ENCODE measurements around the gene SDK1. TPM values are rescaled to one million over a fixed set of nuclear protein-coding genes. Genes with fewer than 3 reads are reported as not detected.

The SDK1 gene
- total RNA-seq, 1 experiment from 2014 or later: 1.7 TPM

- no peak for DNase-seq (ENCODE audit: extremely low read depth, low read depth)
These were observed 546.3 kb downstream of the SDK1 start for GRCh38 chr7:3847336-3847735.

GRCh38 chr7:3859431-3859830 lies 558.4 kb downstream of the SDK1 start:
- no peak for DNase-seq (ENCODE audit: extremely low read depth, low read depth)

GRCh38 chr7:3860932-3861331 lies 559.9 kb downstream of the SDK1 start:
- DNase-seq (ENCODE audit: extremely low read depth, low read depth): no peak

GRCh38 chr7:3861386-3861785 lies 560.3 kb downstream of the SDK1 start:
- DNase-seq (ENCODE audit: extremely low read depth, low read depth): no peak

- no peak for DNase-seq (ENCODE audit: extremely low read depth, low read depth)
These were observed 560.9 kb downstream of the SDK1 start for GRCh38 chr7:3861941-3862340.

GRCh38 chr7:3862774-3863173 lies 561.7 kb downstream of the SDK1 start:
- no peak for DNase-seq (ENCODE audit: extremely low read depth, low read depth)

- no peak for DNase-seq (ENCODE audit: extremely low read depth, low read depth)
These were observed 565.2 kb downstream of the SDK1 start for GRCh38 chr7:3866277-3866676.

- no peak for DNase-seq (ENCODE audit: extremely low read depth, low read depth)
These were observed 566.8 kb downstream of the SDK1 start for GRCh38 chr7:3867863-3868262.

- no peak for DNase-seq (ENCODE audit: extremely low read depth, low read depth)
These were observed 578.5 kb downstream of the SDK1 start for GRCh38 chr7:3879355-3880075.

- DNase-seq (ENCODE audit: extremely low read depth, low read depth): no peak
These were observed 579.4 kb downstream of the SDK1 start for GRCh38 chr7:3880228-3880987.

- DNase-seq (ENCODE audit: extremely low read depth, low read depth): no peak
These were observed 581.7 kb downstream of the SDK1 start for GRCh38 chr7:3882782-3883181.

GRCh38 chr7:3884543-3884942 lies 583.5 kb downstream of the SDK1 start:
- no peak for DNase-seq (ENCODE audit: extremely low read depth, low read depth)

GRCh38 chr7:3887096-3887690 lies 586.1 kb downstream of the SDK1 start:
- no peak for DNase-seq (ENCODE audit: extremely low read depth, low read depth)

- DNase-seq (ENCODE audit: extremely low read depth, low read depth): peak; percentile 27
These were observed 587.0 kb downstream of the SDK1 start for GRCh38 chr7:3888096-3888495.

- no peak for DNase-seq (ENCODE audit: extremely low read depth, low read depth)
These were observed 591.1 kb downstream of the SDK1 start for GRCh38 chr7:3892157-3892556.

- DNase-seq (ENCODE audit: extremely low read depth, low read depth): no peak
These were observed 591.6 kb downstream of the SDK1 start for GRCh38 chr7:3892686-3893085.

- no peak for DNase-seq (ENCODE audit: extremely low read depth, low read depth)
These were observed 592.2 kb downstream of the SDK1 start for GRCh38 chr7:3893151-3893788.

- DNase-seq (ENCODE audit: extremely low read depth, low read depth): no peak
These were observed 592.7 kb downstream of the SDK1 start for GRCh38 chr7:3893789-3894153.

GRCh38 chr7:3895341-3896116 lies 594.5 kb downstream of the SDK1 start:
- no peak for DNase-seq (ENCODE audit: extremely low read depth, low read depth)

GRCh38 chr7:3896169-3896765 lies 595.2 kb downstream of the SDK1 start:
- no peak for DNase-seq (ENCODE audit: extremely low read depth, low read depth)

Data from NCI-H460 (cell line).